OCI-LY1 (cell line): ENCODE data around the gene SPACA6.

Source experiments
- H2AFZ ChIP-seq: fragments of 200-600 bp; sonication (generic), shearing (Covaris generic); 2 replicates; pipeline ENCODE4 v1.6.0; 2014; ENCODE audit warnings: antibody characterized with exemption, mild to moderate bottlenecking, low read length
- H3F3A ChIP-seq: fragments of 200-600 bp; sonication (generic), shearing (Covaris generic); 2 replicates; pipeline ENCODE4 v1.6.0; 2014; ENCODE audit warnings: mild to moderate bottlenecking, antibody characterized with exemption, low read length, moderate library complexity; ENCODE audit not compliant: insufficient read depth
- H3K27ac ChIP-seq: fragments of 200-600 bp; sonication (generic); 2 replicates; pipeline ENCODE4 v1.5.1; 2014; ENCODE audit warnings: low read length, mixed run types, mild to moderate bottlenecking, low read depth; ENCODE audit not compliant: poor library complexity, severe bottlenecking
- H3K27me3 ChIP-seq: fragments of 200-600 bp; sonication (generic); 2 replicates; pipeline ENCODE4 v1.6.0; 2014; ENCODE audit warnings: antibody characterized with exemption, mild to moderate bottlenecking, low read length, moderate library complexity; ENCODE audit not compliant: insufficient read depth
- H3K36me3 ChIP-seq: fragments of 200-600 bp; sonication (generic); 2 replicates; pipeline ENCODE4 v1.6.1; 2014; ENCODE audit warnings: mild to moderate bottlenecking, antibody characterized with exemption, low read length, moderate library complexity, mixed read lengths; ENCODE audit not compliant: insufficient read depth
- H3K4me1 ChIP-seq: fragments of 200-600 bp; sonication (generic); 2 replicates; pipeline ENCODE4 v1.5.1; 2014; ENCODE audit warnings: mild to moderate bottlenecking, low read length, moderate library complexity; ENCODE audit not compliant: insufficient read depth, severe bottlenecking
- H3K4me2 ChIP-seq: fragments of 200-600 bp; sonication (generic), shearing (Covaris generic); 2 replicates; pipeline ENCODE4 v1.6.1; 2014; ENCODE audit warnings: low read length
- H3K4me3 ChIP-seq: fragments of 200-600 bp; sonication (generic); 2 replicates; pipeline ENCODE4 v1.5.1; 2014; ENCODE audit warnings: low read length, low read depth, mild to moderate bottlenecking, mixed read lengths; ENCODE audit not compliant: poor library complexity, severe bottlenecking
- H3K79me2 ChIP-seq: fragments of 200-600 bp; shearing (Covaris generic); 2 replicates; pipeline ENCODE4 v1.6.1; 2016; ENCODE audit warnings: mixed run types, low read length, mixed read lengths; ENCODE audit not compliant: insufficient read depth
- H3K9ac ChIP-seq: fragments of 200-600 bp; sonication (generic), shearing (Covaris generic); 2 replicates; pipeline ENCODE4 v1.6.1; 2014; ENCODE audit warnings: mild to moderate bottlenecking, low read length, mixed read lengths
- H3K9me2 ChIP-seq: fragments of 200-600 bp; sonication (generic), shearing (Covaris generic); 2 replicates; pipeline ENCODE4 v1.6.1; 2014; ENCODE audit warnings: low read depth, mild to moderate bottlenecking, low read length, mixed read lengths
- H3K9me3 ChIP-seq: fragments of 200-600 bp; shearing (Covaris generic); 2 replicates; pipeline ENCODE4 v1.6.1; 2014; ENCODE audit warnings: low read length, mixed read lengths
- H4K20me1 ChIP-seq: fragments of 200-600 bp; sonication (generic), shearing (Covaris generic); 2 replicates; pipeline ENCODE4 v1.6.0; 2016; ENCODE audit warnings: mild to moderate bottlenecking, low read length; ENCODE audit not compliant: insufficient read depth
- CTCF ChIP-seq: fragments of 200-600 bp; sonication (generic), shearing (Covaris generic); IDR thresholded peaks from 2 replicates; pipeline ENCODE4 v1.5.1; 2017; ENCODE audit warnings: mild to moderate bottlenecking, antibody characterized with exemption, low read length, moderate library complexity, mixed read lengths
- EZH2 ChIP-seq: fragments of 200-600 bp; sonication (generic), shearing (Covaris generic); IDR thresholded peaks from 2 replicates; pipeline ENCODE4 v1.8.0; 2017; ENCODE audit warnings: borderline replicate concordance, mixed run types, mild to moderate bottlenecking, antibody characterized with exemption, low read length, moderate library complexity, mixed read lengths

The SPACA6 gene

GRCh38 chr19:51695702-51696315 is 2.7 kb downstream of the SPACA6 start:
- no peaks in the 10 kb centered on the region for H3K36me3 ChIP-seq
- no peaks in the 10 kb centered on the region for H3K27me3 ChIP-seq
- H3K27ac ChIP-seq = no peak overlapping the region
- H3K4me2 ChIP-seq = no peak overlapping the region
- no peak overlapping the region for H3K4me3 ChIP-seq
- no peaks in the 10 kb centered on the region for H4K20me1 ChIP-seq
- no peak overlapping the region for H3K9ac ChIP-seq
- H3F3A ChIP-seq = no peaks in the 10 kb centered on the region
- no peaks in the 10 kb centered on the region for H3K79me2 ChIP-seq
- H3K4me1 ChIP-seq = peaks cover 5% of the 10 kb centered on the region
- no peak for TF ChIP-seq CTCF
- no peak overlapping the region for H2AFZ ChIP-seq
- H3K9me3 ChIP-seq = no peaks in the 10 kb centered on the region
- H3K9me2 ChIP-seq = no peaks in the 10 kb centered on the region

- H3K4me1 ChIP-seq = no peaks in the 10 kb centered on the region
- H3K4me2 ChIP-seq = no peak overlapping the region
- H4K20me1 ChIP-seq = no peaks in the 10 kb centered on the region
- no peaks in the 10 kb centered on the region for H3K27me3 ChIP-seq
- no peak overlapping the region for H2AFZ ChIP-seq
- no peak overlapping the region for H3K27ac ChIP-seq
- H3K9ac ChIP-seq = no peak overlapping the region
- no peaks in the 10 kb centered on the region for H3K79me2 ChIP-seq
- H3F3A ChIP-seq = no peaks in the 10 kb centered on the region
- H3K36me3 ChIP-seq = no peaks in the 10 kb centered on the region
- TF ChIP-seq EZH2 (no peak), CTCF (no peak)
- no peak overlapping the region for H3K4me3 ChIP-seq
- H3K9me3 ChIP-seq = no peaks in the 10 kb centered on the region
- no peaks in the 10 kb centered on the region for H3K9me2 ChIP-seq
Measured at GRCh38 chr19:51696606-51697005, 3.5 kb downstream of the SPACA6 start.

GRCh38 chr19:51697169-51697776 is 4.1 kb downstream of the SPACA6 start:
- TF ChIP-seq EZH2 (no peak), CTCF (no peak)
- no peaks in the 10 kb centered on the region for H3K27me3 ChIP-seq
- H3K4me1 ChIP-seq = no peaks in the 10 kb centered on the region
- no peaks in the 10 kb centered on the region for H3F3A ChIP-seq
- H3K9ac ChIP-seq = no peak overlapping the region
- no peaks in the 10 kb centered on the region for H4K20me1 ChIP-seq
- H3K36me3 ChIP-seq = no peaks in the 10 kb centered on the region
- H3K27ac ChIP-seq = no peak overlapping the region
- H3K79me2 ChIP-seq = no peaks in the 10 kb centered on the region
- H3K9me3 ChIP-seq = no peaks in the 10 kb centered on the region
- H3K4me3 ChIP-seq = no peak overlapping the region
- no peak overlapping the region for H3K4me2 ChIP-seq
- H2AFZ ChIP-seq = no peak overlapping the region
- H3K9me2 ChIP-seq = no peaks in the 10 kb centered on the region
